Measurements from ENCODE around the gene S100A13.

The S100A13 gene

DNA sequence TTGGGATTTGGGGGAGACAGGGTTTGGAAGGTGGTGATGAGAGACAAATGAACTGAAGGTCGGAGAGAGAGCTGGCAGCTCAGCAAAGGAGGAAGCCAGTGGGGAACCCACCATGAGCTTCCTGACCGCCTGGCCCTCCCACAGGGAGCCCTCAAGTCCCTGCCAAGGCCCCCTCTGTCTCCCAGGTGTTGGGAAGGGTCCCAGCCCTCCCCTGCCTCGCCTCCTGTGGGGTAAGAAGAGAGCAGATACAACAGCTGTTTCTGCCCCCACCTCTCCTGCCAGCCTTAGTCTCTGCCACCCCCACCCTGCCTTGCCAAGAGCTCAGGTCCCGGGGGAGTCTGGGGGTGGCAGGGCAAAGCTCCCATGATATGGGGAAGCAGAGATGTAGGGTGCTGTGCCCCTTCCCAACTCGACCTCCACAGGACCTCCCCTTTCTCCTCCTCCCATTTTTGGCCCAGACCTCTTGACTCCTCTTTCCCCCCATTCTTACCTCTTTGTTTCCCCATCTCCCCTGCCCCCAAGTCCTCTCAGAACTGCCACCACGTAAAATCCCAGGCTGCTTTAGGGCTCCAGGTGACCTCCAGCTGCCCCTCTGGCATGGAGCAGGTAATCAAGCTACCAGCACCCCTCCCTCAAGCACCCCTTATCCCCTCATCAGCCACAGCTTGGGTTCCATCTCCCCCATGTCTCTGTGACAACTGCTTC is 1.5 kb upstream of the S100A13 start:
- in situ Hi-C loops (cut with MboI; ENCODE audit: low sequenced_read_pairs, unreplicated experiment) = no loop called here
- TF ChIP-seq, protein P1, sequence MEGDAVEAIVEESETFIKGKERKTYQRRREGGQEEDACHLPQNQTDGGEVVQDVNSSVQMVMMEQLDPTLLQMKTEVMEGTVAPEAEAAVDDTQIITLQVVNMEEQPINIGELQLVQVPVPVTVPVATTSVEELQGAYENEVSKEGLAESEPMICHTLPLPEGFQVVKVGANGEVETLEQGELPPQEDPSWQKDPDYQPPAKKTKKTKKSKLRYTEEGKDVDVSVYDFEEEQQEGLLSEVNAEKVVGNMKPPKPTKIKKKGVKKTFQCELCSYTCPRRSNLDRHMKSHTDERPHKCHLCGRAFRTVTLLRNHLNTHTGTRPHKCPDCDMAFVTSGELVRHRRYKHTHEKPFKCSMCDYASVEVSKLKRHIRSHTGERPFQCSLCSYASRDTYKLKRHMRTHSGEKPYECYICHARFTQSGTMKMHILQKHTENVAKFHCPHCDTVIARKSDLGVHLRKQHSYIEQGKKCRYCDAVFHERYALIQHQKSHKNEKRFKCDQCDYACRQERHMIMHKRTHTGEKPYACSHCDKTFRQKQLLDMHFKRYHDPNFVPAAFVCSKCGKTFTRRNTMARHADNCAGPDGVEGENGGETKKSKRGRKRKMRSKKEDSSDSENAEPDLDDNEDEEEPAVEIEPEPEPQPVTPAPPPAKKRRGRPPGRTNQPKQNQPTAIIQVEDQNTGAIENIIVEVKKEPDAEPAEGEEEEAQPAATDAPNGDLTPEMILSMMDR (IDR thresholded peaks at IDR 0.05; ENCODE audit: borderline replicate concordance, control extremely low read depth, extremely low read depth, insufficient read depth, missing control alignments) = no peak
- no peak for DNase-seq (ENCODE audit: low spot score)

GRCh38 chr1:153627715-153628626 is 666 bp upstream of the S100A13 start, which contains the start of gene S100A1:
S100A1 (plus strand) TSS chr1:153628434; CDS start chr1:153630522, 2,088 bp downstream.
- in situ Hi-C loops (cut with MboI; ENCODE audit: low sequenced_read_pairs, unreplicated experiment) = no loop called here
- DNase-seq (ENCODE audit: low spot score) = no peak
- TF ChIP-seq, protein P1 (IDR thresholded peaks at IDR 0.05; ENCODE audit: borderline replicate concordance, control extremely low read depth, extremely low read depth, insufficient read depth, missing control alignments) = no peak

GRCh38 chr1:153626477-153626903 is 815 bp downstream of the S100A13 start:
- in situ Hi-C loops (cut with MboI; ENCODE audit: low sequenced_read_pairs, unreplicated experiment) = no loop called here
- TF ChIP-seq, protein P1 (IDR thresholded peaks at IDR 0.05; ENCODE audit: borderline replicate concordance, control extremely low read depth, extremely low read depth, insufficient read depth, missing control alignments) = no peak
- no peak for DNase-seq (ENCODE audit: low spot score)

DNA sequence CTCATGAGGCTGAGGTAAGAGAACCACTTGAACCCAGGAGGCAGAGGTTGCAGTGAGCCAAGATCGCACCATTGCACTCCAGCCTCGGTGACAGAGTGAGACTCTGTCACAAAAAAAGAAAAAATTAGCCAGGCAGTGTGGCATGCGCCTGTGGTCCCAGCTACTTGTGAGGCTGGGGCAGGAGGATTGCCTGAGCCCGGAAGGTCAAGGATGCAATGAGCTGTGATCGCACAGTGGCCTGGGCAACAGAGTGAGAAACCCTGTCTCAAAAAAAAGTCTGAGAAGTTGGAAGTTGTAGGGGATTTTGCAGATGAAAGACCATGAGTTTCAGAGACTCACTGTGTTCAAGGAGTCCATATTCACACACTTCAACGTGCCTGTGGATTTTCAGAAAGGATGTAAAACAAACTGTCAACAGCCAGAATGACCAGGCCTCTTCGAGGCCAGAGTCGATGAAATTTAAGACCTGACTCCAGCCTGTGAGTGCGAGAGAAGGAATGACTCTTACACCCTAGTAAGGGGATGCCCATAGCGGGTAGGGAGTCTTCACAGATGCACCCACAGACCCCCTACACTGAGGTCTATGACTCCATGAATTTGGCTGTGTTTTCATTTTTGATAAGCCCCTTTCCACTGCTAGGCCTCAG is 2.2 kb downstream of the S100A13 start:
- DNase-seq (ENCODE audit: low spot score) = no peak
- TF ChIP-seq, protein P1 (IDR thresholded peaks at IDR 0.05; ENCODE audit: borderline replicate concordance, control extremely low read depth, extremely low read depth, insufficient read depth, missing control alignments) = no peak
- in situ Hi-C loops (cut with MboI; ENCODE audit: low sequenced_read_pairs, unreplicated experiment) = no loop called here

DNA sequence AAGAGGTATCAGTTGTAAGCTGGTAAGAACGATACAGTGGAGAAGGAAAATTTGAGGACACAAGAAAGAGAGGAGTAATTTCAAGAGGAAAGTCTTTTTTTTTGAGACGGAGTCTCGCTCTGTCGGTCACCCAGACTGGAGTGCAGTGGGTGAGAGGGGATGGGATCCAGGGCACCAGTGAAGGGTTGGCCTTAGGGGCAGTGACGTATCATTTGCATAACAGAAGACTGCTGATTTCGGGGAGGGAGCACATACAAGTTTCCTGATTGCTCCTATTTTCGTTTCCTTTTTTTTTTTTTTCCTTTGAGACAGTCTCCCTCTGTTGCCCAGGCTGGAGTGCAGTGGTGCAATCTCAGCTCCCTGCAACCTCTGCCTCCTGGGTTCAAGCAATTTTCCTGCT is 4.2 kb downstream of the S100A13 start:
- no peak for DNase-seq (ENCODE audit: low spot score)
- in situ Hi-C loops (cut with MboI; ENCODE audit: low sequenced_read_pairs, unreplicated experiment) = no loop called here
- TF ChIP-seq, protein P1 (IDR thresholded peaks at IDR 0.05; ENCODE audit: borderline replicate concordance, control extremely low read depth, extremely low read depth, insufficient read depth, missing control alignments) = no peak

GRCh38 chr1:153619171-153619570 is 8.1 kb downstream of the S100A13 start:
- in situ Hi-C loops (cut with MboI; ENCODE audit: low sequenced_read_pairs, unreplicated experiment) = no loop called here
- no peak for DNase-seq (ENCODE audit: low spot score)
- TF ChIP-seq, protein P1 (IDR thresholded peaks at IDR 0.05; ENCODE audit: borderline replicate concordance, control extremely low read depth, extremely low read depth, insufficient read depth, missing control alignments) = no peak
